Immature natural killer cell (primary cell): ENCODE results near the gene GYS1. TPM values are rescaled to one million over a fixed set of nuclear protein-coding genes. Genes with fewer than 3 reads are reported as not detected.
"Not testable (repeated sequence)": the region's sequence is repeated elsewhere in the genome, so short reads cannot be mapped to it uniquely, and the experiment has no call there.

Experiments
- DNase-seq, 3 donors: peaks; one replicate each; pipeline ENCODE4 v3.0.0; 2022; ENCODE audit warnings: mixed read lengths in 1 of 3
- H3K27ac Mint-ChIP-seq, 6 donors: one replicate each; pipeline ENCODE4 v1.8.0; 2020; ENCODE audit warnings: mixed read lengths in 6 of 6, mild to moderate bottlenecking in 5 of 6, inconsistent platforms in 4 of 6, moderate library complexity in 3 of 6
- H3K27me3 Mint-ChIP-seq, 3 donors: one replicate each; pipeline ENCODE4 v1.8.0; 2020 to 2021; ENCODE audit warnings: low read depth in 3 of 3, mild to moderate bottlenecking in 3 of 3, mixed read lengths in 3 of 3, moderate library complexity in 3 of 3, inconsistent platforms in 1 of 3
- H3K36me3 Mint-ChIP-seq, 3 donors: one replicate each; pipeline ENCODE4 v1.8.0; 2020; ENCODE audit warnings: mixed read lengths in 3 of 3, inconsistent platforms in 2 of 3, mild to moderate bottlenecking in 2 of 3
- H3K4me1 Mint-ChIP-seq, 2 donors: one replicate each; pipeline ENCODE4 v1.8.0; 2020; ENCODE audit warnings: inconsistent platforms in 2 of 2, mild to moderate bottlenecking in 2 of 2, mixed read lengths in 2 of 2, moderate library complexity in 1 of 2
- H3K4me3 Mint-ChIP-seq, 5 donors: one replicate each; pipeline ENCODE4 v1.8.0; 2020; ENCODE audit warnings: mild to moderate bottlenecking in 5 of 5, mixed read lengths in 5 of 5, inconsistent platforms in 3 of 5, moderate library complexity in 3 of 5
- H3K9me3 Mint-ChIP-seq, 6 donors: one replicate each; pipeline ENCODE4 v1.8.0; 2020; ENCODE audit warnings: mild to moderate bottlenecking in 6 of 6, mixed read lengths in 6 of 6, inconsistent platforms in 4 of 6, moderate library complexity in 3 of 6
- polyA plus RNA-seq, 3 donors: library from polyadenylated mRNA; unstranded; fragments of 300-500 nt; fragmentation: Illumina TruSeq; gene quantifications; one replicate each; pipeline ENCODE4 v1.2.3, GENCODE V29; 2021

The GYS1 gene
- polyA plus RNA-seq, 3 donors from 2014 or later = 16.0 to 40.3 (median 32.9) TPM

DNA sequence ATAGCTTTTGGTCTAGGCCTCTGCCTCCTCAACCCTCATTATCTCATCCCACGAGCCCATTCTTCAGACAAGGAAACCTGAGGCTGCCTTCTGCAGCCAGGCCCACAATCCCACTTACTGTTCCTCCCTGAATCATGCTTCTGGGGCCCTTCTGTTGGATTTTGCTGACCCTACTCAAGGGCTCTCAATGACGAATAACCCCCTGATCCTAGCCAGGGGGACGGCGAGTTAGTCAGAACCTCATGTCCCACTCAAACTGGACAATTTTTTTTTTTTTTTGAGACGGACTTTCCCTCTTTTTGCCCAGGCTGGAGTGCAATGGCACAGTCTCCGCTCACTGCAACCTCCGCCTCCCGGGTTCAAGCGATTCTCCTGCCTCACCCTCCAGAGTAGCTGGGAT, 29.0 kb upstream of the GYS1 start:
- Mint-ChIP-seq H3K4me3 (no peak overlapping the region), H3K9me3 (no peaks in the 10 kb centered on the region), H3K27me3 (peaks cover 0 to 11% (median 0%) of the 10 kb centered on the region in 3 donors), H3K27ac (no peak overlapping the region), H3K4me1 (peaks cover 23 to 26% of the 10 kb centered on the region in 2 donors), H3K36me3 (no peaks in the 10 kb centered on the region)
- no peak for DNase-seq

- peaks cover 25 to 26% of the 10 kb centered on the region in 2 donors for H3K4me1 Mint-ChIP-seq
These were observed 28.1 kb upstream of the GYS1 start for GRCh38 chr19:49020931-49021895.

GRCh38 chr19:49020342-49020741, 27.2 kb upstream of the GYS1 start:
- Mint-ChIP-seq H3K27ac (no peak overlapping the region), H3K4me3 (peak overlapping the region in 3 of 5 donors; percentile 9 to 84 (median 20)), H3K36me3 (no peaks in the 10 kb centered on the region), H3K4me1 (peaks cover 25 to 26% of the 10 kb centered on the region in 2 donors), H3K27me3 (peaks cover 0 to 11% (median 0%) of the 10 kb centered on the region in 3 donors), H3K9me3 (no peaks in the 10 kb centered on the region)
- DNase-seq = no peak

More at GRCh38 chr19:49020931-49021895, 28.1 kb upstream of the GYS1 start:
- H3K36me3 Mint-ChIP-seq = no peaks in the 10 kb centered on the region
- H3K27me3 Mint-ChIP-seq = peaks cover 0 to 11% (median 0%) of the 10 kb centered on the region in 3 donors
- no peak for DNase-seq
- peak overlapping the region in 2 of 5 donors; percentile 4 to 11 for H3K4me3 Mint-ChIP-seq
- no peaks in the 10 kb centered on the region for H3K9me3 Mint-ChIP-seq
- H3K27ac Mint-ChIP-seq = peak overlapping the region in 3 of 6 donors; percentile 2 to 42 (median 42)

DNA sequence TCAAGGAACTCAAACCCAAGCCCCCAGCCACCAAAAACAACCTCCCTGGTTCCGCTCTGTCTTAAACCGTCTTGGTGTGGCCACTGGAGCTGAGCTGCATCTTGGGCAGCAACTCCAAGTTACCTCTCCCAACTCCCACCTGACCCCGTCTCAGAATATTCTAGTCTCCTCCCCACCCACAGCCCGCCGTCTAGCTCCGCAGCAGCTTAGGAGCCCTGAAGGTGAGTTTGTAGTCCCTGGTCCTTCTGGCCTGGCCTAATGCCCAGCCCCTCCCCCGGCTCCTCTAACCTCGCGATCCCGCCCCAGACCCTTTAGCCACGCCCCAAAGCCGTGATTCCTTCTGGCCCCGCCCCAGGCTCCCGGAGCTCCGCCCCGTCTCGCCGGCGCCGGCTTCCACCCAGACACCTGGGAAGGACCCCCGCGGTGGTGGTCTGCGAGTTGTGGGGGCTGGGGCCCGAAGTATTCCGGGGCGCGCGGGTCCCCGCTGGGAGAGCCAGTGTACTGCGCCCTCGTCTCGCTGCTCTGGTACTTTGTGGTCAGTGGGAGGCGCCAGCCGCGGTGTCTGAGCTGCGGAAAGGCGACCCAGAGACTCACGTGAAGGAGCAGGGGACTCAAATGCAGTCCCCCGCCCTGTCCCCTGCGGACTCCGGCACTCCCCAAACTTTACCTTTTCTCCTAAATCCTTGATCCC, 26.3 kb upstream of the GYS1 start:
- Mint-ChIP-seq H3K4me3 (peak overlapping the region; percentile 82 to 91 (median 90)), H3K9me3 (no peaks in the 10 kb centered on the region), H3K36me3 (no peaks in the 10 kb centered on the region), H3K4me1 (peaks cover 25 to 26% of the 10 kb centered on the region in 2 donors), H3K27ac (peak overlapping the region in 5 of 6 donors; percentile 4 to 63 (median 49)), H3K27me3 (peaks cover 0 to 11% (median 0%) of the 10 kb centered on the region in 3 donors)
- peak; percentile 56 to 62 (median 57) for DNase-seq

GRCh38 chr19:49018388-49019241, 25.5 kb upstream of the GYS1 start:
- peak; percentile 16 to 31 (median 30) for DNase-seq
- H3K4me1 Mint-ChIP-seq = peaks cover 25 to 26% of the 10 kb centered on the region in 2 donors
- H3K36me3 Mint-ChIP-seq = not testable (repeated sequence)

DNA sequence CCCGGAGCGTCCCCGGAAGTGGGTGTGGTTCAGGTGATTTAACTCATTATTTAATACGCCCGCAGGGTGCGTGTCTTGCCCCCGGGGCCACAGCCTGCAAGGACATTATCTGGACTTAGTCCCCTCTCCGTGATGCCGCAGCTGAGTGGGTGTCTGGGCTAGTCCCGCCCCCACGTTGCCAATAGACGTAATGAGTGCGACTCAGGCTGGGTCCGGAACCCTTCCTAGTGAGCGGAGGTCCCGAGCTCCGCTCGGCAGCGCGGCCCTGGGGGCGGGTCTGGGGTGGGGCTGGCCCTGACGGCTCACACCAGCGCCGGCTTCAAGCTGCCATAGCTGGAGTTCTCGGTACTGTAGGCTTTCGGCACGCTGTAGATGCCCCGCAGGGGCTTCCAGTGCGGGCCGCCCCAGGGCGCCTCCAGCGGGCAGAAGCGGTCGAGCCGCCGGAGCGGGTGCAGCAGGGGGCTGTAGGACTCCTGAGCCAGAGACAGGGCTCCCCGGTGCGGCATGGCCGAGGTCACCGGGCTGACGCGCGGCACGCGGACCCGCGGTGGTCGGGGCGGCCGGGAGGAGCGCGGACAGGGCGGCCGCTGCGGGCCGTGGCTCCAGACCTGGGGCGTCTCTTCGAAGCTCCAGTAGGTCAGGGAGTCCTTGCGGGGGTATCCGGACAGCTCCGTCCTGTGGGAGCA, 24.7 kb upstream of the GYS1 start:
- H3K4me3 Mint-ChIP-seq = peak overlapping the region; percentile 82 to 91 (median 90)
- peaks cover 25 to 26% of the 10 kb centered on the region in 2 donors for H3K4me1 Mint-ChIP-seq
- H3K9me3 Mint-ChIP-seq = no peaks in the 10 kb centered on the region
- peak; percentile 59 to 66 (median 62) for DNase-seq
- no peaks in the 10 kb centered on the region for H3K36me3 Mint-ChIP-seq
- H3K27ac Mint-ChIP-seq = peak overlapping the region in 1 of 6 donors; percentile 24
- H3K27me3 Mint-ChIP-seq = peaks cover 0 to 11% (median 0%) of the 10 kb centered on the region in 3 donors

More at GRCh38 chr19:49018388-49019241, 25.5 kb upstream of the GYS1 start:
- H3K9me3 Mint-ChIP-seq = not testable (repeated sequence)
- Mint-ChIP-seq H3K4me3 (peak overlapping the region; percentile 82 to 91 (median 90)), H3K27ac (peak overlapping the region in 5 of 6 donors; percentile 4 to 63 (median 49)), H3K27me3 (peaks cover 0 to 11% (median 0%) of the 10 kb centered on the region in 3 donors)

- DNase-seq = no peak
- H3K9me3 Mint-ChIP-seq = no peaks in the 10 kb centered on the region
- peak within 1 kb of the TSS in 3 of 6 donors; percentile 12 to 34 (median 24) for H3K27ac Mint-ChIP-seq
- H3K4me3 Mint-ChIP-seq = peak within 1 kb of the TSS; percentile 82 to 91 (median 90)
- H3K4me1 Mint-ChIP-seq = peaks cover 25 to 26% of the 10 kb centered on the region in 2 donors
- H3K27me3 Mint-ChIP-seq = peaks cover 0 to 11% (median 0%) of the 10 kb centered on the region in 3 donors
- H3K36me3 Mint-ChIP-seq = no peaks in the 10 kb centered on the region
These were observed 24.0 kb upstream of the GYS1 start, which contains the start of gene LHB for GRCh38 chr19:49017041-49017665. LHB (minus strand) TSS chr19:49017091; CDS start chr19:49017081, 10 bp downstream.

DNA sequence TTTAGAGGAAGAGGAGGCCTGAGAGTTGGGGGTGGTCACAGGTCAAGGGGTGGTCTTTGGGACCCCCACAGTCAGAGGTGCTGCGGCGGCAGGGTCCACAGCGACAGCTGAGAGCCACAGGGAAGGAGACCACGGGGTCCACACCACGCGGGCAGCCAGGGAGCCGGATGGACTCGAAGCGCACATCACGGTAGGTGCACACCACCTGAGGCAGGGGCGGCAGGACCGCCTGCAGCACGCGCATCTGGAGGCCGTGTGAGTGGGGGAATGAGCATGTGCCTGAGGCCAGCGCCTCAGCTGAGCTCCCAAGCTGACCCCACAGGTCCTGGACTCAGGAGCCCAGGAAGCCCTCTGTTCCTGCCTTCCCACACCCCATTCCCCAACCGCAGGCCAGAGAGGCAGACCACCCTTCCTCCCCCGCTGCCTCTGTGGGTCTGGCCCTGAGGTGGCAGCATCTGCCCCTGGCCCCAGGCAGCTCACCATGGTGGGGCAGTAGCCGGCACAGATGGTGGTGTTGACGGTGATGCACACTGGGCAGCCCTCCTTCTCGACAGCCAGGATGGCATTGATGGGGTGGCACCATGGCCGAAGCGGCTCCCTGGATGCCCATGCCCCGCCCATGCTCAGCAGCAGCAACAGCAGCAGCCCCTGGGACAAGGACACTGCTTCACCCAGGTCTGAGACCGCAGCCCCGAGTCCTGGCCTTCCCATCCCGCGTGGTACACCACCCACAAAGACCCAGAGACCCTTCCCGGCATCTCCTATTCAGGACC, 23.1 kb upstream of the GYS1 start:
- peak overlapping the region in 1 of 6 donors; percentile 12 for H3K27ac Mint-ChIP-seq
- no peaks in the 10 kb centered on the region for H3K36me3 Mint-ChIP-seq
- H3K9me3 Mint-ChIP-seq = no peaks in the 10 kb centered on the region
- H3K4me1 Mint-ChIP-seq = peaks cover 24 to 25% of the 10 kb centered on the region in 2 donors
- no peak for DNase-seq
- H3K4me3 Mint-ChIP-seq = peak overlapping the region in 1 of 5 donors; percentile 25
- peaks cover 0 to 9% (median 0%) of the 10 kb centered on the region in 3 donors for H3K27me3 Mint-ChIP-seq

DNA sequence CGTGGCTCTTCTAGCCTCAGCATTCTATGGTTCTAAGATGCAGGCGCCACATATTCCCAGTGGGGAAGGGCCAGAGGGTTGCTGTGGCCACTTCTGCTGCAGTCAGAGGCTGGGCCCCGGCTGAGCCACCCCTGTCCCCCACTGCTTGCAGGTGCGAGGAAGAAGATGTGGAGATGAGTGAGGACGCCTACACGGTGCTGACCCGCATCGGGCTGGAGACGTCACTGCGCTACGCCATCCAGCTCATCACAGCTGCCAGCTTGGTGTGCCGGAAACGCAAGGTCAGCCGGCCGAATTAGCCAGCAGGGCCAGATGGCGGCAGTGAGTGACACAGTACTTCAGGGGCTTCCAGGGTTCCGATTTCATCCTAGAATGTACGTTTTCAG, 21.8 kb upstream of the GYS1 start:
- no peak for DNase-seq
- Mint-ChIP-seq H3K36me3 (peaks cover 0 to 4% (median 4%) of the 10 kb centered on the region in 3 donors), H3K4me3 (no peak overlapping the region), H3K9me3 (no peaks in the 10 kb centered on the region), H3K27ac (no peak overlapping the region), H3K4me1 (peaks cover 17 to 19% of the 10 kb centered on the region in 2 donors), H3K27me3 (peaks cover 0 to 6% (median 1%) of the 10 kb centered on the region in 3 donors)

DNA sequence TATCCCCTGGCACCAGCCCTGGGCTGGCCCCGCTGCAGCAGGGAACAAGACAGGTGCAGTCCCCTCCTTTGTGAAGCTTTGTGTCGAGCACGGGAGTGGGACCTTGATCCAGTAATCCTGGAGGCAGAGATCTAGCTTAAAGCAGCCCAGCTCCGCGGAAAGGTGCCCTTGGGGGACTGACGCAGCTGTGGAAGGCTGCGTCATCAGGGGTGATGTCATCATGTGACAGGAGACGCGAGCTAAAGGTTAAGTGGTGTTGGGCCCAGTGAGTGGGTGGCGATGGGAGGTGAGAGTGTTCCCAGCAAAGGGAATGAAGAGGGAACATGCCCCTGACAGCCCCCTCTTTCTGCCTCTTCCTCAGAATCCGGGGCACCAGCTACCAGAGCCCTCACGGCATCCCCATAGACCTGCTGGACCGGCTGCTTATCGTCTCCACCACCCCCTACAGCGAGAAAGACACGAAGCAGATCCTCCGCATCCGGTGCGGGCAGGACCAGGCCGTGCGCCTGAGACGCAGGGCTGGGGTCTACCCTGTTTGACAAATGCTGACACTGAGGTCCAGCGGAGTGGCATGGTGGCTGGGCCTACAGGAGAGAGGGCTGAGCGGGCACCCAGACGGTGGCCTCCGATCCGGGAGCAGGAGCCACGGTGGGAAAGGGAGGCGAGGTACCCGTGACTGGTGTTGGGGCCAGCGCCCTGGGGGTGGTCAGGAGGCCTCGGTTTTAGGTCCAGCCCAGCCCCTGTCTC, 21.2 kb upstream of the GYS1 start:
- DNase-seq = no peak
- Mint-ChIP-seq H3K9me3 (no peaks in the 10 kb centered on the region), H3K4me3 (no peak overlapping the region), H3K4me1 (peaks cover 11 to 16% of the 10 kb centered on the region in 2 donors), H3K27me3 (peaks cover 0 to 4% (median 1%) of the 10 kb centered on the region in 3 donors), H3K36me3 (peaks cover 0 to 7% (median 4%) of the 10 kb centered on the region in 3 donors), H3K27ac (no peak overlapping the region)

GRCh38 chr19:49011194-49011593, 18.1 kb upstream of the GYS1 start:
- Mint-ChIP-seq H3K9me3 (no peaks in the 10 kb centered on the region), H3K4me3 (no peak overlapping the region), H3K27ac (no peak overlapping the region), H3K4me1 (no peaks in the 10 kb centered on the region), H3K36me3 (peaks cover 0 to 12% (median 4%) of the 10 kb centered on the region in 3 donors), H3K27me3 (peaks cover 0 to 1% (median 0%) of the 10 kb centered on the region in 3 donors)
- DNase-seq = no peak
